OCI-LY7 (cell line): ENCODE data around the gene RARS2.

ENCODE experiments used
- CTCF ChIP-seq: fragments of 200-600 bp; sonication (generic); conservative IDR thresholded peaks from 2 replicates; pipeline ENCODE4 v1.5.1; 2014; ENCODE audit warnings: mild to moderate bottlenecking, antibody characterized with exemption, low read length, moderate library complexity, mixed read lengths
- EZH2phosphoT487 ChIP-seq: fragments of 200-600 bp; sonication (generic); IDR thresholded peaks from 2 replicates; pipeline ENCODE4 v1.6.1; 2018; ENCODE audit warnings: low read depth, borderline replicate concordance, mild to moderate bottlenecking, mixed run types, antibody characterized with exemption, low read length, moderate library complexity, mixed read lengths

GRCh38 chr6:87473419-87473903 lies 116.3 kb downstream of the RARS2 start:
- TF ChIP-seq CTCF (no peak), EZH2phosphoT487 (no peak)
